ENCODE measurements around the gene DDX1. TPM values are rescaled to one million over a fixed set of nuclear protein-coding genes. Genes with fewer than 3 reads are reported as not detected.
"Not testable (repeated sequence)": the region's sequence is repeated elsewhere in the genome, so short reads cannot be mapped to it uniquely, and the experiment has no call there.

Gene DDX1
- polyA plus RNA-seq, 1 donor: 116 TPM

DNA sequence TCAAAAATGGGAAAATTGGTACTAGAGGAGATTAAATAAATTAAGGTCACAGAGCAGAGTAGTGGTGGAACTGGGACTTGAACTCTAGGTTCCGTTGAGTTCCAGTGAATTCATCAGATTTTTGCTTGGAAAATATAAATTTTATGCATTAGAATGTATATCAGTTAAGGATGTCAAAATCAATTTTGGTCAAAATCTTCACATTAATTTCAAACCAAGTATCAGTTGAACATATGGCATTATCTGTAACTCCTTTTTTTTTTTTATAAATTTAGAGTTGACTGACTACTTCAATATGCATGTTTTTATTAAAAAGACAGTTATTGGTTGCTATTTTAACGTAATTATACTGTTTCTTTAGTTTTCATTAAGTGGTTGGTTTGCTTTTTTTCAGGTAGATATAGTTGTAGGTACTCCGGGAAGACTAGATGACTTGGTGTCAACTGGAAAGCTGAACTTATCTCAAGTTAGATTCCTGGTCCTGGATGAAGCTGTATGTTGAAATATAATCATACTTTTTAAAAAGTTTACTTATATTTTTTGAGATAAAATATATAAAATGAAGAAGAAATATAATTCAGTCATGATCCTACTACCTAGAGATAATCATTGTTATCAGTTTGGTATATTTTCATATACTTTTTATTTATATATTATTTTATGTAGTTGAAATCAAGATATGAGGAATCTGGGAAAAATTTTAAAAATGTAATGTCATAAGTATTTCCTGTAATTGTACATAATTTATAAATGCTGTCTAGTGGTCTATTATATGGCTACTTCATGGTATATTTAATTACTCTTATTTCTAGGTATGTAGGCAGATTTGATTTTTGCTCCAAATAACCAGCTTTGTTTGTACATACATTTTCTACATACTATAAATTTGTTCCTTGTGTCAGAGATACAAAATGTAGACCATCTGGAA lies 25.4 kb downstream of the DDX1 start:
- H3K36me3 ChIP-seq (ENCODE audit: control insufficient read depth, insufficient read depth, low read length): peaks cover 48% of the 10 kb centered on the region
- peaks cover 4% of the 10 kb centered on the region for H3K9me3 ChIP-seq (ENCODE audit: control insufficient read depth, low read depth, low read length)
- H3K4me3 ChIP-seq (ENCODE audit: low read length): no peak overlapping the region
- no peaks in the 10 kb centered on the region for H3K4me1 ChIP-seq (ENCODE audit: control insufficient read depth, insufficient read depth, low read length)
- WGBS (ENCODE audit: insufficient coverage, low lambda C conversion rate): 100% methylated on average over 3 of the region's 3 CpGs
- H3K27ac ChIP-seq (ENCODE audit: low read length): no peak overlapping the region
- H3K27me3 ChIP-seq (ENCODE audit: control insufficient read depth, insufficient read depth, low read length): no peaks in the 10 kb centered on the region
- no peak for DNase-seq

DNA sequence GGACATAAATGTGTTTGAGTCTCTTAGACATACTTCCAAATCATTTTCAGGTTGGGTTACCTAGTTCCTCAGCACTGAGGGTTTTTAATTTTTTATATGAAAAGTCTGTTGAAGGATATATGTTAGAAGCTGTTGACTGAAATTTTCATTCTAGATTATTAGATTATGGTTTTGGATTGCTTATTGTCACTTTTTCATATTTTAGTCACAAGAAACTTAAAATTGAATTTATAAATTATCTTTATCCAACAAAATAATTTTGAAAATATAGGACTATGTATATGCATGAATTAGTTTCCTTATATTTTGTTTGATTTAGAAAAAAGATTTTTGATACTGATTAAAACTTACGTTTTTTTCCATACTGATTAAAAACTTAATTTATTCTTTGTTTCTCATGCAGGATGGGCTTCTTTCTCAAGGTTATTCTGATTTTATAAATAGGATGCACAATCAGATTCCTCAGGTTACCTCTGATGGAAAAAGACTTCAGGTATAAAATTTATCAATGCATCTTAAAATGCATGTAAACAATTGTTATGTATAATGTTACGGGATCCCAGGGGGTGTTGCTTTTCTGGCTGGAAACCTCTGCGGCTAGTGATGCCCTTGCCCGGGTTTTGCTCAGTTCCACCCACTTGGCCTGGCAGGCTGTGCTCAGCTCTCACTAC lies 26.2 kb downstream of the DDX1 start:
- DNase-seq: no peak
- Histone ChIP-seq H3K27me3 (ENCODE audit: control insufficient read depth, insufficient read depth, low read length) (no peaks in the 10 kb centered on the region), H3K27ac (ENCODE audit: low read length) (no peak overlapping the region), H3K4me1 (ENCODE audit: control insufficient read depth, insufficient read depth, low read length) (no peaks in the 10 kb centered on the region), H3K36me3 (ENCODE audit: control insufficient read depth, insufficient read depth, low read length) (peaks cover 55% of the 10 kb centered on the region), H3K4me3 (ENCODE audit: low read length) (no peak overlapping the region), H3K9me3 (ENCODE audit: control insufficient read depth, low read depth, low read length) (peaks cover 2% of the 10 kb centered on the region)
- 100% methylated on average over 1 of the region's 4 CpGs for WGBS (ENCODE audit: insufficient coverage, low lambda C conversion rate)

DNA sequence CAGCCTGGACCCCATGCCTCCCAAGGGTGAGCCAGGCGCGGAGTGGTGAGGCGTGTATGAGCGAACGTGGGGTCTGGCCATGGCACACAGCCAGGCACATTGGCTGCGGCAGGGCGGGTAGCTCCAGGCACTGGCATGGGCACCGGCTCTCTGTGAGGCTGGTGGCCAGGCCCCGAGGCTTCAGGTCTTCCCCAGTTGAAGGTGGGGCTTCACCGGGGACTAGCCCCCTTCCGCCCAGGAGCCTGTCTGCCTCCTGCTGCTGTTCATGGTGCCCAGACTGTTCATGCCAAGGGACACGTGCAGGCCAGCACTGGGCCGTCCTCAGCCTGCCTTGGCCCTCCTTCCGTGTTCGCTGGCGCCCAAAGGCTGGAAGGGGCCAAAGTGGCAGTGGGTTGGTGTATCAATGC lies 26.8 kb downstream of the DDX1 start:
- no CpG with 5 or more reads among the region's 16 CpGs for WGBS (ENCODE audit: insufficient coverage, low lambda C conversion rate)
- Histone ChIP-seq H3K9me3 (ENCODE audit: control insufficient read depth, low read depth, low read length) (no peaks in the 10 kb centered on the region), H3K27ac (ENCODE audit: low read length) (no peak overlapping the region), H3K4me3 (ENCODE audit: low read length) (no peak overlapping the region), H3K4me1 (ENCODE audit: control insufficient read depth, insufficient read depth, low read length) (no peaks in the 10 kb centered on the region), H3K27me3 (ENCODE audit: control insufficient read depth, insufficient read depth, low read length) (no peaks in the 10 kb centered on the region), H3K36me3 (ENCODE audit: control insufficient read depth, insufficient read depth, low read length) (peaks cover 56% of the 10 kb centered on the region)
- no peak for DNase-seq

DNA sequence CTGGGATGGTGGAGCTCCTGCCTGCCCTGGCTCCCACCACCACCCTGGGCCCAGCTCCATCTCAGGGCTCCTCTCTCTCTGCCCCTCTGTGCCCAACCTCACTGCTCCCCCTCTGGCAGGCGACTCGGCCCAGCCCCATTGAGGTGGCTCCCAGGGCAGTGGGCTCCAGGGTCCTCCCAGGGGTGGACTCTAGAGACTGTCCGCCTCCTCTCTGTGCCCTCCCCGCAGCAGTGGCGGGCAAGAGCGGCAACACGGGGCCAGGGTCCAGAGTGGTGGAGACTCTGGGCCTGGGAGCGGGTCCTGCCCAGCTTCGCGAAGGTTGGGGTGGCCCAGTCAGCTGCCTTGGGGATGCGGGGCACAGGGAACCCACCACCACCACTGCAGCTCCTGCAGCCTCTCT lies 27.4 kb downstream of the DDX1 start:
- Histone ChIP-seq H3K27ac (ENCODE audit: low read length) (no peak overlapping the region), H3K4me1 (ENCODE audit: control insufficient read depth, insufficient read depth, low read length) (no peaks in the 10 kb centered on the region), H3K4me3 (ENCODE audit: low read length) (no peak overlapping the region), H3K36me3 (ENCODE audit: control insufficient read depth, insufficient read depth, low read length) (peaks cover 52% of the 10 kb centered on the region), H3K9me3 (ENCODE audit: control insufficient read depth, low read depth, low read length) (no peaks in the 10 kb centered on the region), H3K27me3 (ENCODE audit: control insufficient read depth, insufficient read depth, low read length) (no peaks in the 10 kb centered on the region)
- no CpG with 5 or more reads among the region's 11 CpGs for WGBS (ENCODE audit: insufficient coverage, low lambda C conversion rate)
- DNase-seq: no peak

DNA sequence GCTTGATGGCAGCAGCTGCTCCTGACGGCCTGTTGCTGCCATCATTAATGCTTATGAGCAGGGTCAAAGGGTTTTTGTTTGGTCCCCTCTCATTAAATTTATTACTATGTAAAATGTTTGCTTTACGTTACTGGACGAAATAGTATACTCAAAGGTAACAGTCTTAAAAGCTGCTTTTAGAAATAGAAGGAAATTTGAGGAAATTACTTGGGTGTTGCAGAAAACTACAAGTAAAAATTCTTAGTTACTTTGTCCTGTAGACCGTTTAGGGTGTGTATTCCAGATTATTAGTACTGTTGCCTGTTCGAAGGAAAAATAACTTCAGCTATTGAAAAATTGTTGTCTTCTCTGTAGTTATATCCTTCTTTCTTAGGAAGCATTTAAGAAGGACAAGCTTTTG lies 27.8 kb downstream of the DDX1 start:
- 67% methylated on average over 3 of the region's 5 CpGs for WGBS (ENCODE audit: insufficient coverage, low lambda C conversion rate)
- H3K4me1 ChIP-seq (ENCODE audit: control insufficient read depth, insufficient read depth, low read length): no peaks in the 10 kb centered on the region
- DNase-seq: no peak
- H3K27ac ChIP-seq (ENCODE audit: low read length): no peak overlapping the region
- H3K36me3 ChIP-seq (ENCODE audit: control insufficient read depth, insufficient read depth, low read length): peaks cover 51% of the 10 kb centered on the region
- H3K4me3 ChIP-seq (ENCODE audit: low read length): no peak overlapping the region
- H3K27me3 ChIP-seq (ENCODE audit: control insufficient read depth, insufficient read depth, low read length): no peaks in the 10 kb centered on the region
- no peaks in the 10 kb centered on the region for H3K9me3 ChIP-seq (ENCODE audit: control insufficient read depth, low read depth, low read length)

DNA sequence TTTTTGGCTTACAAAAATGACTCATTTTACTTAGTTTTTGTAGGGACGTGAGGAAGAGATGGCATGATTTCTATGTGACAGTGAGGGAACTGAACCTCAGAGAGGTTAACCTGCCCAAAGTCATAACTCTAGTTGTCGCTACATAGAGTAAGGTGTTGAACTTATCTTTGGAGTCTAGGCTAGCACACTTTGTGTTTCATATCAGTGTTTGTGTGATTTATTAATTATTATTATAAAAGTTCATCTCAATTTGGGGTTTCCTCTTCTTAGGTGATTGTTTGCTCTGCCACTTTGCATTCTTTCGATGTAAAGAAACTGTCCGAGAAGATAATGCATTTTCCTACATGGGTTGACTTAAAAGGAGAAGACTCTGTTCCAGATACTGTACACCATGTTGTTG lies 28.3 kb downstream of the DDX1 start:
- 100% methylated on average over 1 of the region's 4 CpGs for WGBS (ENCODE audit: insufficient coverage, low lambda C conversion rate)
- peaks cover 54% of the 10 kb centered on the region for H3K36me3 ChIP-seq (ENCODE audit: control insufficient read depth, insufficient read depth, low read length)
- H3K4me1 ChIP-seq (ENCODE audit: control insufficient read depth, insufficient read depth, low read length): no peaks in the 10 kb centered on the region
- DNase-seq: no peak
- H3K27ac ChIP-seq (ENCODE audit: low read length): no peak overlapping the region
- H3K4me3 ChIP-seq (ENCODE audit: low read length): no peak overlapping the region
- H3K9me3 ChIP-seq (ENCODE audit: control insufficient read depth, low read depth, low read length): no peaks in the 10 kb centered on the region
- H3K27me3 ChIP-seq (ENCODE audit: control insufficient read depth, insufficient read depth, low read length): no peaks in the 10 kb centered on the region

DNA sequence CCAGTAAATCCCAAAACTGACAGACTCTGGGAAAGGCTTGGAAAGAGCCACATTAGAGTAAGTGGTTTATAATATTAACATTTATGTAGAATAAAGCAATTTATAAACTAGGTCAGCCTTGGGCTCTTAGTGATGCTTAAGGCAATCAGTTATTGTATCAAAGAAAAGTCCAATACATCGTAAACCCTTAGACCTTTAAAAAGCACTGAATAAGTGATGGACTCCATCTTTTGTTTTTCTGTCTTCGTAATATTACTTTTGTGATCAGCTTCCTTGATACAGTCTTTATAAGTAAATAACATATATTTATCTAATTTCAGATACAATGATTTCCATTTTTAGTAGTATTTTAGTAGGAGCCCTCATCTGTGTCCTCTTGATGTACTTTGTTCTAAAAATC lies 28.7 kb downstream of the DDX1 start:
- 100% methylated on average over 1 of the region's 2 CpGs for WGBS (ENCODE audit: insufficient coverage, low lambda C conversion rate)
- H3K36me3 ChIP-seq (ENCODE audit: control insufficient read depth, insufficient read depth, low read length): peaks cover 52% of the 10 kb centered on the region
- no peak for DNase-seq

DNA sequence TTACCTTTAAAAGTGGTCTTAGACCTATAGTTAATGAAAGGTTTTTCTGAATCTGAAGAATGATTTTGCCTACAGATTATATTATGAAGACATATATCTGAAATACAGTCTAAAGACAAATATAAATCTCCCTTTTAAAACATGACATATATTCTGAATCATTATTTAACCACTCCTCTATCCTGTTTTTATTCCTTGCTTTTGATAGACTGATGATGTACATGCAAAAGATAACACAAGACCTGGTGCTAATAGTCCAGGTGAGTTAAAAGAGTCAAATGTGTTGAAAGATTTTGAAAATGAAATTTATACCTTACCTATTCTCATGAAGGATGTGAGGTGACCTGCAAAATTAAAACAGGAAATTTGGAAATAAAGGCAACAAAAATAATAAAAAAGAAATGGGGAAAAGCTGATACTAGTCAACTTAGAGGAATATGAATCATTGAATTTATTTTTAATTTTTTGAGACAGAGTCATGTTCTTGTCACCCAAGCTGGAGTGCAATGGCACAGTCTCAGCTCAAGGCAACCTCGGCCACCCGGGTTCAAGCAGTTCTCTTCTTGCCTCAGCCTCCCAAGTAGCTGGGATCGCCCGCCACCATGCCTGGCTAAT lies 29.3 kb downstream of the DDX1 start:
- Histone ChIP-seq H3K27me3 (ENCODE audit: control insufficient read depth, insufficient read depth, low read length) (no peaks in the 10 kb centered on the region), H3K9me3 (ENCODE audit: control insufficient read depth, low read depth, low read length) (no peaks in the 10 kb centered on the region), H3K4me3 (ENCODE audit: low read length) (no peak overlapping the region), H3K27ac (ENCODE audit: low read length) (no peak overlapping the region), H3K36me3 (ENCODE audit: control insufficient read depth, insufficient read depth, low read length) (peaks cover 52% of the 10 kb centered on the region), H3K4me1 (ENCODE audit: control insufficient read depth, insufficient read depth, low read length) (no peaks in the 10 kb centered on the region)
- 100% methylated on average over 1 of the region's 4 CpGs for WGBS (ENCODE audit: insufficient coverage, low lambda C conversion rate)
- no peak for DNase-seq

More for the DNA sequence above, 28.7 kb downstream of the DDX1 start:
- H3K27me3 ChIP-seq (ENCODE audit: control insufficient read depth, insufficient read depth, low read length): no peaks in the 10 kb centered on the region
- H3K9me3 ChIP-seq (ENCODE audit: control insufficient read depth, low read depth, low read length): no peaks in the 10 kb centered on the region
- H3K27ac ChIP-seq (ENCODE audit: low read length): no peak overlapping the region
- no peak overlapping the region for H3K4me3 ChIP-seq (ENCODE audit: low read length)
- no peaks in the 10 kb centered on the region for H3K4me1 ChIP-seq (ENCODE audit: control insufficient read depth, insufficient read depth, low read length)

DNA sequence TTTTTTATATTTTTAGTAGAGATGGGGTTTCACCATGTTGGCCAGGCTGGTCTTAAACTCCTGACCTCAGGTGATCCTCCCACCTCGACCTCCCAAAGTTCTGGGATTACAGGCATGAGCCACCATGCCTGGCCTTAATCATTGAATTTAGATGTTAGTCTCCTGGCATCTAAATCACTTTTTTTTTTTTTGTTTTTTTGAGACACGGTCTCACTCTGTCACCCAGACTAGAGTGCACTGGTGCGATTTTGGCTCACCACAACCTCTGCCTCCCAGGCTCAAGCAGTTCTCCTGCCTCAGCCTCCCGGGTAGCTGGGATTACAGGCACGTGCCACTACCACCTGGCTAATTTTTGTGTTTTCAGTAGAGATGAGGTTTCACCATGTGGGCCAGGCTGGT lies 29.8 kb downstream of the DDX1 start:
- not testable (repeated sequence) for H3K27me3 ChIP-seq (ENCODE audit: control insufficient read depth, insufficient read depth, low read length)
- whole genome bisulfite sequencing (ENCODE audit: insufficient coverage, low lambda C conversion rate): no CpG with 5 or more reads among the region's 5 CpGs

DNA sequence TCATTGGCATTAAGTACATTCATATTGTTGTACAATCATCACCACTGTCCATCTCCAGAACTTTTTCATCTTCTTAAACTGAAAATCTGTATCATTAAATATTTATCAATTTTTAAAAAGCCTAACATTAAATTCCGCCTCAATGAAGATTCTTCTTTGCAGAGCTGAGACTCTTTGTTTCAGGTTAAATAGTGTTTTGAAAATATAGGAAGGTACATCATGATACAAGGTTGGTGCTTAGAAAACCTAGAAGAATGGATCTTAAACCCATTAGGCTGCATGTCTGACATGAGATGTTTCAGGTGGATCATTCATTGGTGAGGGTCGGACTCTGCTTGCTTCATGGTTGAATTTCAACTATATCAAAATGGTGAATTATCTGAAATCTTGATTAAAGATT lies 30.5 kb downstream of the DDX1 start:
- H3K27me3 ChIP-seq (ENCODE audit: control insufficient read depth, insufficient read depth, low read length): no peaks in the 10 kb centered on the region
- DNase-seq: no peak
- H3K9me3 ChIP-seq (ENCODE audit: control insufficient read depth, low read depth, low read length): no peaks in the 10 kb centered on the region
- no peak overlapping the region for H3K4me3 ChIP-seq (ENCODE audit: low read length)
- WGBS (ENCODE audit: insufficient coverage, low lambda C conversion rate): 83% methylated on average over 1 of the region's 2 CpGs
- H3K36me3 ChIP-seq (ENCODE audit: control insufficient read depth, insufficient read depth, low read length): peaks cover 56% of the 10 kb centered on the region
- H3K4me1 ChIP-seq (ENCODE audit: control insufficient read depth, insufficient read depth, low read length): no peaks in the 10 kb centered on the region
- H3K27ac ChIP-seq (ENCODE audit: low read length): no peak overlapping the region

More for the DNA sequence above, 29.8 kb downstream of the DDX1 start:
- DNase-seq; H3K4me1 ChIP-seq (ENCODE audit: control insufficient read depth, insufficient read depth, low read length); H3K27ac ChIP-seq (ENCODE audit: low read length); H3K4me3 ChIP-seq (ENCODE audit: low read length); H3K9me3 ChIP-seq (ENCODE audit: control insufficient read depth, low read depth, low read length): not testable (repeated sequence)
- peaks cover 53% of the 10 kb centered on the region for H3K36me3 ChIP-seq (ENCODE audit: control insufficient read depth, insufficient read depth, low read length)
